ENCODE data around the gene LRP1B.

DNA sequence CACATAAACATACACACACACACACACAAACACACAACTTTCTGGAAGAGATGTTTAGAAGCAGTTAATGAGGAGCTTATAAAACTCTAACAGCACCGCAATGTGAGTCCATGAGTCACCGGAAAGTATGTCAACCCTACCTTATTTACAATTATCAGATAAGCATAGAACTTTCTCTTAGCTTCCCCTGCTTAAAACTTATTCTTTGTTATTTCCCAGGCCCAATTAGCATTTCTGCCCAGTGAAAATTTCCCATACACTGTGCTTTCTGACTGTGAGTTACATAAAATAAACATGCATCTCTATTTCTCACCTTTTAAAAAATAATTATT lies 737.6 kb downstream of the LRP1B start:
- TF ChIP-seq CTCF (IDR thresholded peaks at IDR 0.05; ENCODE audit: low read depth, low read length, poor library complexity, severe bottlenecking) (no peak), EZH2phosphoT487 (IDR thresholded peaks at IDR 0.05; ENCODE audit: borderline replicate concordance, low read length) (no peak)
